Kidney (tissue), 14 donors: ENCODE measurements around the gene OR2T11. TPM values are rescaled to one million over a fixed set of nuclear protein-coding genes. Genes with fewer than 3 reads are reported as not detected.
A peak's percentile ranks its signal among the peaks of the same experiment; 100 is the strongest.

Source experiments
- DNase-seq, 5 donors: peaks; one replicate each; pipeline ENCODE4 v3.0.0-alpha.2; 2013 to 2020
- FAIRE-seq: peaks from 2 replicates; lab custom pipeline; 2012; peaks lifted over from hg19 to GRCh38; lab: Jason Lieb, UNC
- H3K27ac ChIP-seq, 2 donors: one replicate each; pipeline ENCODE4 v1.7.0; 2013; ENCODE audit warnings: low read depth in 2 of 2, low read length in 2 of 2, inconsistent platforms in 1 of 2
- H3K27me3 ChIP-seq: one replicate; pipeline ENCODE4 v1.7.1; 2013; ENCODE audit warnings: low read length, inconsistent platforms; ENCODE audit not compliant: control insufficient read depth, insufficient read depth
- H3K36me3 ChIP-seq, 3 donors: one replicate each; pipeline versions ENCODE4 v1.7.0 to v1.7.1; 2013; ENCODE audit warnings: low read length in 3 of 3, control low read depth in 1 of 3, inconsistent platforms in 1 of 3; ENCODE audit not compliant: insufficient read depth in 3 of 3, control insufficient read depth in 2 of 3
- H3K4me1 ChIP-seq, 3 donors: one replicate each; pipeline versions ENCODE4 v1.7.0 to v1.7.1; 2013; ENCODE audit warnings: low read length in 3 of 3, inconsistent platforms in 1 of 3, low read depth in 1 of 3; ENCODE audit not compliant: control insufficient read depth in 2 of 3, insufficient read depth in 2 of 3
- H3K4me3 ChIP-seq, 3 donors: one replicate each; pipeline versions ENCODE4 v1.7.0 to v1.8.1; 2013; ENCODE audit warnings: low read length in 3 of 3, control low read depth in 1 of 3, inconsistent platforms in 1 of 3
- H3K9ac ChIP-seq, 3 donors: one replicate each; pipeline versions ENCODE4 v1.7.0 to v1.7.1; 2013; ENCODE audit warnings: low read length in 3 of 3, control low read depth in 1 of 3, inconsistent platforms in 1 of 3
- H3K9me3 ChIP-seq, 3 donors: one replicate each; pipeline versions ENCODE4 v1.7.0 to v1.7.1; 2013; ENCODE audit warnings: low read length in 3 of 3, control low read depth in 1 of 3, inconsistent platforms in 1 of 3; ENCODE audit not compliant: control insufficient read depth in 2 of 3, insufficient read depth in 1 of 3
- intact Hi-C: fragments of 100-400 bp; cut with DNase I; formaldehyde crosslinking; loops from one replicate; pipeline ENCODE4 v1.11.1; 2022
- polyA plus RNA-seq: library from polyadenylated mRNA; stranded (reverse); fragments of 350-450 nt; fragmentation: Illumina TruSeq; extraction: RNeasy Lipid Tissue Mini Kit (QIAGEN cat#74804); gene quantifications from one replicate; pipeline ENCODE4 v1.2.3, GENCODE V29; 2014; ENCODE audit warnings: low read depth, low replicate concordance; ENCODE audit not compliant: insufficient read depth
- total RNA-seq: library from RNA; stranded (reverse); fragmentation: NEBNext Ultra II Directional; extraction: Animal tissue kit (Norgen Biotek cat#: 25700); gene quantifications from one replicate; pipeline ENCODE4 v1.2.1, GENCODE V29; 2021
- TF ChIP-seq, protein P1 (sequence below): IDR thresholded peaks from 3 replicates; pipeline ENCODE4 v1.5.1; 2012; ENCODE audit warnings: mild to moderate bottlenecking, moderate library complexity, borderline replicate concordance; ENCODE audit not compliant: insufficient read depth; ENCODE audit errors: extremely low read depth
- donor health status: control.
- donor health status: control.
- donor health status: control.
- donor health status: control.
- donor health status: control.
- donor health status: DM: yes; HTN: yes; CAD: no.
- donor health status: Normal renal cell carcinoma (clear cell type).

Gene OR2T11
- total and polyA plus RNA-seq, 2 donors from 2014 or later, result 0.57 TPM; not detected in 1

DNA sequence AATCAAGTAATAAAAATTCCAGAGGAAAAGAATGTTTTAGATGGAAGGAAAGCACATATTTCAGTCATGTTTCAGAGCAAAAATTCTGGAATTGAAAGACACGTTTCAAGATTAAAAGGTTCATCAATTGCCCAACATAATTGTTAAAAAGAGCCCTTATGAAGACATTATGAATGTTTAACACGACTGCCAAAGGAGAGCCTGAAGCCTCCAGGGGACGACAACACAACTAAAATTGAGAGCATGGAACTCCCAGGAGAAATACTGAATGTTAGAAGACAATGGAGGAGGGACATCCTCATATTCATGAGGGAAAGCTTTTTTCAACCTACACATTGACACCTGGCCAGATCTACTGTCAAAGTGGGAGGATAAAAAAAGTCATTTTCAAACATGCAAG lies 16.0 kb downstream of the OR2T11 start:
- Histone ChIP-seq H3K27me3 (no peaks in the 10 kb centered on the region), H3K4me1 (no peaks in the 10 kb centered on the region), H3K36me3 (no peaks in the 10 kb centered on the region), H3K9ac (no peak overlapping the region), H3K4me3 (no peak overlapping the region), H3K27ac (no peak overlapping the region), H3K9me3 (no peaks in the 10 kb centered on the region)
- peak in 3 of 5 donors; percentile 11 to 68 (median 40) for DNase-seq
- no peak for FAIRE-seq
- TF ChIP-seq, protein P1, sequence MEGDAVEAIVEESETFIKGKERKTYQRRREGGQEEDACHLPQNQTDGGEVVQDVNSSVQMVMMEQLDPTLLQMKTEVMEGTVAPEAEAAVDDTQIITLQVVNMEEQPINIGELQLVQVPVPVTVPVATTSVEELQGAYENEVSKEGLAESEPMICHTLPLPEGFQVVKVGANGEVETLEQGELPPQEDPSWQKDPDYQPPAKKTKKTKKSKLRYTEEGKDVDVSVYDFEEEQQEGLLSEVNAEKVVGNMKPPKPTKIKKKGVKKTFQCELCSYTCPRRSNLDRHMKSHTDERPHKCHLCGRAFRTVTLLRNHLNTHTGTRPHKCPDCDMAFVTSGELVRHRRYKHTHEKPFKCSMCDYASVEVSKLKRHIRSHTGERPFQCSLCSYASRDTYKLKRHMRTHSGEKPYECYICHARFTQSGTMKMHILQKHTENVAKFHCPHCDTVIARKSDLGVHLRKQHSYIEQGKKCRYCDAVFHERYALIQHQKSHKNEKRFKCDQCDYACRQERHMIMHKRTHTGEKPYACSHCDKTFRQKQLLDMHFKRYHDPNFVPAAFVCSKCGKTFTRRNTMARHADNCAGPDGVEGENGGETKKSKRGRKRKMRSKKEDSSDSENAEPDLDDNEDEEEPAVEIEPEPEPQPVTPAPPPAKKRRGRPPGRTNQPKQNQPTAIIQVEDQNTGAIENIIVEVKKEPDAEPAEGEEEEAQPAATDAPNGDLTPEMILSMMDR, result peak; percentile 38
- intact Hi-C loops, result no loop called here

DNA sequence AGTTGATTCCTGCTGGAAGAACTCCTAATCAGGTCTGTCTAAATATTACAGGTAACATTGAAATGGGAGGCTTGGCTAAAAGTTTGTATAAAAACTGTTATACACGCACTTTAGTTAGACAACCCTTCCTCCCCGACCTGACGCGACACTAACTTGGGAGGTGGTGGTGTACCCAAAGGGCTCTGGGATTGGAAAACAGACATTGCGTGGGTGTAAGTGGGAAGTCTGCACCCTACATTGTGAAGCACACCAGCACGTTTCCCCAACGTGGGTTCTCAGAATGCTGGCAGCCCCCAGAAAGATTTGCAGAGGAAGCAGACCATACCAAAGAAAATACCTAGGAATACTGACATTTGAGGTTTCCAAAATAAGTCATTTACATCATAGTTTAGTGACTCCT lies 16.8 kb downstream of the OR2T11 start:
- no peak overlapping the region for H3K4me3 ChIP-seq
- H3K36me3 ChIP-seq, result no peaks in the 10 kb centered on the region
- no peaks in the 10 kb centered on the region for H3K9me3 ChIP-seq
- no peaks in the 10 kb centered on the region for H3K4me1 ChIP-seq
- FAIRE-seq (no peak), DNase-seq (no peak)
- TF ChIP-seq, protein P1, result no peak
- no peak overlapping the region for H3K27ac ChIP-seq
- intact Hi-C loops, result no loop called here
- H3K9ac ChIP-seq, result no peak overlapping the region
- H3K27me3 ChIP-seq, result no peaks in the 10 kb centered on the region

DNA sequence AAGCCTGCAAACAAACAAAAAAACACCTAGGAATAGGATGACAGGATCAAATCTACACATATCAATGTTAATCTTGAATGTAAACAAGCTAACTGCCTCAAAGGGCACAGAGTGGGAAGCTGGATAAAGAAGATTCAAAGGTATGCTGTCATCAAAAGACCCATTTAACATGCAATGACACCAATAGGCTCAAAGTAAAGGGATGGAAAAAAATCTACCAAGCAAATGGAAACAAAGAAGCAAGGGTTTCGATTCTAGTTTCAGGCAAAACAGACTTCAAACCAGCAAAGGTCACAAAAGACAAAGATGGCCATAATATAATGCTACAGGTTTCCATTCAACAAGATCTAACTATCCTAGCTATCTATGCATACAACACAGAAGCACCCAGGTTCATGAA lies 21.1 kb downstream of the OR2T11 start:
- no peak overlapping the region for H3K27ac ChIP-seq
- no peaks in the 10 kb centered on the region for H3K9me3 ChIP-seq
- FAIRE-seq (no peak), DNase-seq (no peak)
- H3K9ac ChIP-seq, result no peak overlapping the region
- H3K4me1 ChIP-seq, result no peaks in the 10 kb centered on the region
- H3K4me3 ChIP-seq, result no peak overlapping the region
- TF ChIP-seq, protein P1, result no peak
- H3K27me3 ChIP-seq, result no peaks in the 10 kb centered on the region
- intact Hi-C loops, result no loop called here
- no peaks in the 10 kb centered on the region for H3K36me3 ChIP-seq

DNA sequence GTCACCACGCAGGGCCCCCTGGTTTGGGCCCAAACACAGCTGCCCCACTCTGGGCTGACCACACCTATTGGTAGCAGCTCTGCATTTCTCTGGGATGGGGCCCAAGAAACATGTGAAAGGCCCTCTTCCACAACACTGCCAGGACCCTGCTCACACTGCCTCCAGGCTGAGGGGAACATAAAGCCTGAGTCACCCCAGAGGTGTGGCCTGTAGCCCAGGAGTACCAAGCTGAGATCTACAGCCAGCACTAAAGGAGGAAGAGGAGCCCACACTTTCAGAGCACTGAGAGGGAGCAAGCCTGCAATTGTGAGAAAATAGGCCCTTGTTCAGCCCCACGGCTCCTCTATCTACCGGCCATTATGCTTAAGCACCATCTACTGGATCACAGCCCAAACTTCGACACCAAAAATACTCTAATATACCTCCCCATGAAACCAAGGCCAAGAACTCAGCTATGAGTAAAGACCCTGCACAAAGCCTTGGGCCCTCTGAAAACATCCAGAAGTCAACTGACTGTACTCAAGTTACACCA lies 22.9 kb downstream of the OR2T11 start:
- Histone ChIP-seq H3K36me3 (no peaks in the 10 kb centered on the region), H3K4me1 (no peaks in the 10 kb centered on the region), H3K9me3 (no peaks in the 10 kb centered on the region), H3K27ac (no peak overlapping the region), H3K27me3 (no peaks in the 10 kb centered on the region), H3K4me3 (no peak overlapping the region), H3K9ac (no peak overlapping the region)
- FAIRE-seq (no peak), DNase-seq (no peak)
- TF ChIP-seq, protein P1, result no peak
- intact Hi-C loops, result no loop called here
